Measurements from ENCODE around the gene TCTN1.

Gene TCTN1

GRCh38 chr12:110676171-110676570 is 62.2 kb downstream of the TCTN1 start:
- TF ChIP-seq CTCF (IDR thresholded peaks at IDR 0.05; ENCODE audit: insufficient read depth, low read length, missing control alignments) = no peak
- CTCF ChIA-PET = interaction anchor here (1.3 kb wide), 1 partner anchor 11 kb away, joined by 3 read pairs; no protein-coding TSS in a partner anchor
- H3K4me3 ChIP-seq (ENCODE audit: low read depth, low read length) = no peak overlapping the region
- POLR2A ChIA-PET = no interaction called here
- no peak for DNase-seq (ENCODE audit: low read depth, low spot score)

GRCh38 chr12:110677206-110677911 is 63.4 kb downstream of the TCTN1 start:
- ChIA-PET POLR2A (no interaction called here), CTCF (no interaction called here)
- no peak for DNase-seq (ENCODE audit: low read depth, low spot score)
- no peak for TF ChIP-seq CTCF (IDR thresholded peaks at IDR 0.05; ENCODE audit: insufficient read depth, low read length, missing control alignments)
- H3K4me3 ChIP-seq (ENCODE audit: low read depth, low read length) = no peak overlapping the region

GRCh38 chr12:110677982-110678381 is 64.1 kb downstream of the TCTN1 start:
- ChIA-PET POLR2A (no interaction called here), CTCF (no interaction called here)
- no peak overlapping the region for H3K4me3 ChIP-seq (ENCODE audit: low read depth, low read length)
- no peak for TF ChIP-seq CTCF (IDR thresholded peaks at IDR 0.05; ENCODE audit: insufficient read depth, low read length, missing control alignments)
- no peak for DNase-seq (ENCODE audit: low read depth, low spot score)

- DNase-seq (ENCODE audit: low read depth, low spot score) = no peak
- CTCF ChIA-PET = no interaction called here
- H3K4me3 ChIP-seq (ENCODE audit: low read depth, low read length) = no peak overlapping the region
- POLR2A ChIA-PET = no interaction called here
- TF ChIP-seq CTCF (IDR thresholded peaks at IDR 0.05; ENCODE audit: insufficient read depth, low read length, missing control alignments) = no peak
Measured at GRCh38 chr12:110679201-110679600, 65.3 kb downstream of the TCTN1 start.

- no peak for DNase-seq (ENCODE audit: low read depth, low spot score)
- TF ChIP-seq CTCF (IDR thresholded peaks at IDR 0.05; ENCODE audit: insufficient read depth, low read length, missing control alignments) = no peak
- no peak overlapping the region for H3K4me3 ChIP-seq (ENCODE audit: low read depth, low read length)
- ChIA-PET POLR2A (no interaction called here), CTCF (no interaction called here)
Measured at GRCh38 chr12:110680032-110680431, 66.1 kb downstream of the TCTN1 start.

GRCh38 chr12:110683888-110684287 is 70.0 kb downstream of the TCTN1 start:
- ChIA-PET CTCF (interaction anchor here (1.2 kb wide), 1 partner anchor 14 kb away, joined by 3 read pairs; no protein-coding TSS in a partner anchor), POLR2A (no interaction called here)
- no peak overlapping the region for H3K4me3 ChIP-seq (ENCODE audit: low read depth, low read length)
- TF ChIP-seq CTCF (IDR thresholded peaks at IDR 0.05; ENCODE audit: insufficient read depth, low read length, missing control alignments) = no peak
- no peak for DNase-seq (ENCODE audit: low read depth, low spot score)
